Body of pancreas (tissue), 4 donors: Measurements from ENCODE around the gene PCDHGC3. TPM values are rescaled to one million over a fixed set of nuclear protein-coding genes. Genes with fewer than 3 reads are reported as not detected.

Experiments used
- ATAC-seq: fragments of 150-250 bp; one replicate; pipeline ENCODE4 v1.9.1; 2016
- DNase-seq, 4 donors: peaks; one replicate each; pipeline ENCODE4 v3.0.0-alpha.2; 2019
- H3K27ac ChIP-seq, 4 donors: fragments of 200-600 bp; sonication (generic); 1 replicate in 3 of 4; 2 replicates in 1 of 4; pipeline versions ENCODE4 v1.5.1 to v1.6.1; 2016 to 2019; ENCODE audit warnings: mild to moderate bottlenecking in 1 of 4, mixed read lengths in 1 of 4, moderate library complexity in 1 of 4
- H3K27me3 ChIP-seq, 2 donors: fragments of 200-600 bp; sonication (generic); one replicate each; pipeline ENCODE4 v1.6.0; 2016; ENCODE audit warnings: mild to moderate bottlenecking in 1 of 2
- H3K36me3 ChIP-seq, 2 donors: fragments of 200-600 bp; sonication (generic); replicated peaks in 1 of 2; 2 replicates each; pipeline ENCODE4 v1.5.1; 2016; ENCODE audit warnings: low read depth in 2 of 2; ENCODE audit not compliant: insufficient read depth in 1 of 2
- H3K4me1 ChIP-seq: fragments of 200-600 bp; sonication (generic); one replicate; pipeline ENCODE4 v1.6.0; 2016
- H3K4me3 ChIP-seq, 2 donors: fragments of 200-600 bp; sonication (generic); 1 replicate in 1 of 2; 2 replicates in 1 of 2; pipeline ENCODE4 v1.5.1; 2016 to 2019
- H3K9me3 ChIP-seq, 3 donors: fragments of 200-600 bp; sonication (generic); 1 replicate in 2 of 3; 2 replicates in 1 of 3; pipeline ENCODE4 v1.5.1; 2016
- CTCF ChIP-seq, 7 experiments: fragments of 450-650 bp in 4 of 7; fragments of 200-600 bp in 3 of 7; sonication (generic) in 3 of 7; IDR thresholded peaks; one replicate each; pipeline ENCODE4 v1.5.1; 2016 to 2019; ENCODE audit warnings: antibody characterized with exemption in 7 of 7
- POLR2A ChIP-seq, 3 donors: fragments of 450-650 bp; IDR thresholded peaks; one replicate each; pipeline ENCODE4 v1.6.1; 2016; ENCODE audit warnings: antibody characterized with exemption in 3 of 3, mild to moderate bottlenecking in 2 of 3
- WGBS, 2 donors: methylation state at CpG; one replicate each; pipeline ENCODE4 v1.1.5; 2017; 5-methylcytosine and 5-hydroxymethylcytosine counted together
- intact Hi-C: fragments of 100-400 bp; cut with DNase I; formaldehyde crosslinking; loops from one replicate; pipeline ENCODE4 v1.15.1; 2023
- total RNA-seq, 2 donors: library from RNA; depleted of rRNA; stranded (reverse); fragments of >200 nt; gene quantifications; one replicate each; pipeline ENCODE4 v1.1.0, GENCODE V29; 2016

PCDHGC3 gene
- total RNA-seq, 2 donors from 2014 or later, result 9.6 to 16.1 TPM

- TF ChIP-seq CTCF (IDR thresholded peaks at IDR 0.05) (no peak), POLR2A (IDR thresholded peaks at IDR 0.05) (no peak)
- no peak overlapping the region for H3K4me3 ChIP-seq
- WGBS, 2 donors, result 85 to 89% methylated on average over 4 of the region's 4 CpGs
- intact Hi-C loops, result loop anchor here (10.0 kb wide), 1 partner anchor 101 kb away; the partner anchor contains the start of genes PCDHGA10 and PCDHGB7
- DNase-seq (no peak), ATAC-seq (no peak)
- no peaks in the 10 kb centered on the region for H3K9me3 ChIP-seq
- H3K36me3 ChIP-seq, result peaks cover 0 to 13% of the 10 kb centered on the region in 2 donors
- peak overlapping the region in 1 of 4 donors; percentile 3 for H3K27ac ChIP-seq
- peaks cover 26% of the 10 kb centered on the region for H3K4me1 ChIP-seq
- H3K27me3 ChIP-seq, result no peaks in the 10 kb centered on the region
Observed at GRCh38 chr5:141515946-141516671, 40.3 kb downstream of the PCDHGC3 start.

- intact Hi-C loops, result loop anchor here (10.0 kb wide), 1 partner anchor 102 kb away; the partner anchor contains the start of genes PCDHGA10 and PCDHGB7
- H3K4me3 ChIP-seq, result no peak overlapping the region
- H3K27me3 ChIP-seq, result no peaks in the 10 kb centered on the region
- TF ChIP-seq CTCF (IDR thresholded peaks at IDR 0.05) (no peak), POLR2A (IDR thresholded peaks at IDR 0.05) (no peak)
- H3K9me3 ChIP-seq, result no peaks in the 10 kb centered on the region
- H3K36me3 ChIP-seq, result peaks cover 0 to 13% of the 10 kb centered on the region in 2 donors
- whole genome bisulfite sequencing, 2 donors, result 81 to 89% methylated on average over 8 of the region's 8 CpGs
- peak overlapping the region in 1 of 4 donors; percentile 3 for H3K27ac ChIP-seq
- H3K4me1 ChIP-seq, result peaks cover 32% of the 10 kb centered on the region
- no peak for ATAC-seq
- no peak for DNase-seq
Observed at GRCh38 chr5:141516672-141517025, 40.9 kb downstream of the PCDHGC3 start.

GRCh38 chr5:141517312-141517711, 41.5 kb downstream of the PCDHGC3 start:
- intact Hi-C loops, result loop anchor here (10.0 kb wide), 1 partner anchor 103 kb away; the partner anchor contains the start of genes PCDHGA10 and PCDHGB7
- Histone ChIP-seq H3K4me3 (no peak overlapping the region), H3K9me3 (no peaks in the 10 kb centered on the region), H3K27me3 (no peaks in the 10 kb centered on the region), H3K36me3 (peaks cover 0 to 13% of the 10 kb centered on the region in 2 donors), H3K27ac (no peak overlapping the region), H3K4me1 (peaks cover 28% of the 10 kb centered on the region)
- DNase-seq (no peak), ATAC-seq (no peak)
- TF ChIP-seq POLR2A (IDR thresholded peaks at IDR 0.05) (no peak), CTCF (IDR thresholded peaks at IDR 0.05) (no peak)
- WGBS, 2 donors, result 73 to 87% methylated on average over 8 of the region's 8 CpGs

- Histone ChIP-seq H3K27ac (no peak overlapping the region), H3K36me3 (peaks cover 0 to 14% of the 10 kb centered on the region in 2 donors), H3K4me1 (peaks cover 24% of the 10 kb centered on the region), H3K4me3 (no peak overlapping the region), H3K9me3 (no peaks in the 10 kb centered on the region), H3K27me3 (no peaks in the 10 kb centered on the region)
- DNase-seq, result no peak
- intact Hi-C loops, result loop anchor here (10.0 kb wide), 1 partner anchor 103 kb away; the partner anchor contains the start of genes PCDHGA10 and PCDHGB7
- no peak for TF ChIP-seq CTCF (IDR thresholded peaks at IDR 0.05)
- TF ChIP-seq POLR2A (IDR thresholded peaks at IDR 0.05), result no peak
- ATAC-seq, result no peak
- WGBS, 2 donors, result 88% methylated on average over 11 of the region's 11 CpGs
Observed at GRCh38 chr5:141517880-141518617, 42.3 kb downstream of the PCDHGC3 start.
